Stimulated activated CD4-positive, alpha-beta T cell treated with anti-CD3 and anti-CD28 coated beads, Interleukin-1b, Interleukin-23, amount 100 ng/mL, for 24 hours (primary cell): ENCODE data around the gene ATP6V1G2.

Source experiments
- DNase-seq, 4 experiments: peaks; one replicate each; pipeline ENCODE4 v3.0.0-alpha.2; 2020; ENCODE audit warnings: low read depth in 4 of 4, low spot score in 1 of 4

ATP6V1G2 gene

GRCh38 chr6:31548544-31548873, 2.1 kb upstream of the ATP6V1G2 start:
- no peak for DNase-seq

GRCh38 chr6:31547727-31548543, 1.5 kb upstream of the ATP6V1G2 start:
- DNase-seq = no peak

- peak; percentile 73 to 91 (median 84) for DNase-seq
Measured at GRCh38 chr6:31546958-31547726, 734 bp upstream of the ATP6V1G2 start, which contains the start of gene NFKBIL1. Gene NFKBIL1 (plus strand): TSS chr6:31547608. CDS start chr6:31547695, 87 bp downstream.

GRCh38 chr6:31545291-31545690, 1.1 kb downstream of the ATP6V1G2 start:
- no peak for DNase-seq

- DNase-seq = no peak
Measured at GRCh38 chr6:31544676-31545075, 1.7 kb downstream of the ATP6V1G2 start.

GRCh38 chr6:31543639-31544038, 2.8 kb downstream of the ATP6V1G2 start:
- DNase-seq = no peak

GRCh38 chr6:31541658-31542521, 4.5 kb downstream of the ATP6V1G2 start, which contains the start of gene DDX39B:
Gene DDX39B (minus strand): TSS chr6:31542003. CDS start chr6:31540532, 1,471 bp downstream.
- DNase-seq = peak; percentile 80 to 87 (median 83)

- DNase-seq = peak in 1 of 4 experiments; percentile 65
Measured at GRCh38 chr6:31541059-31541657, 5.2 kb downstream of the ATP6V1G2 start.

- no peak for DNase-seq
Measured at GRCh38 chr6:31540640-31541039, 5.8 kb downstream of the ATP6V1G2 start.

- no peak for DNase-seq
Measured at GRCh38 chr6:31538805-31539400, 7.5 kb downstream of the ATP6V1G2 start.

GRCh38 chr6:31535538-31536324, 10.7 kb downstream of the ATP6V1G2 start:
- DNase-seq = no peak

GRCh38 chr6:31534521-31535040, 11.8 kb downstream of the ATP6V1G2 start:
- DNase-seq = no peak

GRCh38 chr6:31534011-31534410, 12.4 kb downstream of the ATP6V1G2 start:
- no peak for DNase-seq

GRCh38 chr6:31533455-31533841, 13.0 kb downstream of the ATP6V1G2 start:
- DNase-seq = no peak

- DNase-seq = no peak
Measured at GRCh38 chr6:31532644-31533454, 13.6 kb downstream of the ATP6V1G2 start.

GRCh38 chr6:31531771-31532643, 14.4 kb downstream of the ATP6V1G2 start:
- DNase-seq = no peak

- DNase-seq = no peak
Measured at GRCh38 chr6:31531162-31531561, 15.2 kb downstream of the ATP6V1G2 start.

- no peak for DNase-seq
Measured at GRCh38 chr6:31530659-31531058, 15.7 kb downstream of the ATP6V1G2 start.
